H1 (cell line): Measurements from ENCODE around the gene OR5T2. TPM values are rescaled to one million over a fixed set of nuclear protein-coding genes. Genes with fewer than 3 reads are reported as not detected.

Experiments
- CTCF ChIA-PET: fragments of 300-600 bp; sonication (Branson Sonifier 250); formaldehyde crosslinking; loops from one replicate; lab custom pipeline; 2021; ENCODE audit not compliant: partially characterized antibody; lab: Charles Lee
- POLR2A ChIA-PET: fragments of 300-600 bp; sonication (Branson Sonifier 250); formaldehyde crosslinking; loops from one replicate; lab custom pipeline; 2021; ENCODE audit warnings: inconsistent platforms; ENCODE audit not compliant: partially characterized antibody; lab: Charles Lee
- DNase-seq, 2 experiments: peaks; one replicate each; pipeline versions ENCODE4 v3.0.0 to v3.0.0-alpha.2; 2010 to 2022; ENCODE audit warnings: low spot score in 2 of 2, low read depth in 1 of 2, mixed read lengths in 1 of 2
- FAIRE-seq: peaks from 2 replicates; lab custom pipeline; 2011; peaks lifted over from hg19 to GRCh38; lab: Jason Lieb, UNC
- H2AFZ ChIP-seq: 2 replicates; pipeline ENCODE4 v1.8.1; 2012; ENCODE audit warnings: low read length, inconsistent platforms
- H2AK5ac ChIP-seq: 2 replicates; pipeline ENCODE4 v1.6.1; 2013; ENCODE audit warnings: low read depth, low read length
- H2BK120ac ChIP-seq: replicated peaks from 2 replicates; pipeline ENCODE3; 2013; ENCODE audit warnings: low read depth, low read length, inconsistent platforms
- H2BK12ac ChIP-seq: 2 replicates; pipeline ENCODE4 v1.6.1; 2013; ENCODE audit warnings: low read depth, low read length
- H2BK15ac ChIP-seq: 2 replicates; pipeline ENCODE4 v1.6.1; 2013; ENCODE audit warnings: low read length
- H2BK20ac ChIP-seq: 2 replicates; pipeline ENCODE4 v1.6.1; 2013; ENCODE audit warnings: low read length
- H2BK5ac ChIP-seq: 2 replicates; pipeline ENCODE4 v1.6.1; 2013; ENCODE audit warnings: low read depth, low read length
- H3K14ac ChIP-seq: 2 replicates; pipeline ENCODE4 v1.6.1; 2013; ENCODE audit warnings: inconsistent platforms; ENCODE audit not compliant: insufficient read length
- H3K18ac ChIP-seq: 2 replicates; pipeline ENCODE4 v1.6.1; 2013; ENCODE audit warnings: low read length; ENCODE audit errors: extremely low read depth
- H3K23ac ChIP-seq: 2 replicates; pipeline ENCODE4 v1.6.1; 2013; ENCODE audit warnings: inconsistent platforms; ENCODE audit not compliant: insufficient read length
- H3K23me2 ChIP-seq: 2 replicates; pipeline ENCODE4 v1.6.1; 2013; ENCODE audit warnings: low read depth, low read length
- H3K27ac ChIP-seq: 2 replicates; pipeline ENCODE4 v1.6.1; 2011; ENCODE audit warnings: low read depth, low read length, inconsistent platforms
- H3K27me3 ChIP-seq, 4 experiments: replicated peaks in 1 of 4; 1 replicate in 1 of 4; 2 replicates in 3 of 4; pipeline versions ENCODE4 v1.6.1 to v1.8.1; 2011 to 2013; ENCODE audit warnings: low read length in 3 of 4, mild to moderate bottlenecking in 3 of 4, inconsistent platforms in 2 of 4, mixed read lengths in 2 of 4, moderate library complexity in 1 of 4; ENCODE audit not compliant: control insufficient read depth in 3 of 4, insufficient read depth in 3 of 4; ENCODE audit errors: extremely low read depth in 1 of 4
- H3K36me3 ChIP-seq, 4 experiments: 2 replicates each; pipeline versions ENCODE4 v1.6.1 to v1.8.1; 2011 to 2013; ENCODE audit warnings: mild to moderate bottlenecking in 4 of 4, low read length in 3 of 4, moderate library complexity in 2 of 4, control low read depth in 1 of 4, inconsistent platforms in 1 of 4; ENCODE audit not compliant: insufficient read depth in 4 of 4, control insufficient read depth in 2 of 4
- H3K4ac ChIP-seq: replicated peaks from 2 replicates; pipeline ENCODE3; 2013; ENCODE audit warnings: low read length, low read depth, mixed read lengths, inconsistent platforms; ENCODE audit not compliant: insufficient read length
- H3K4me1 ChIP-seq, 4 experiments: replicated peaks in 1 of 4; 1 replicate in 1 of 4; 2 replicates in 3 of 4; pipeline versions ENCODE4 v1.6.1 to v1.8.1; 2011 to 2013; ENCODE audit warnings: low read length in 3 of 4, inconsistent platforms in 2 of 4, mixed read lengths in 1 of 4; ENCODE audit not compliant: insufficient read depth in 4 of 4, control insufficient read depth in 3 of 4
- H3K4me2 ChIP-seq, 2 experiments: 2 replicates each; pipeline versions ENCODE4 v1.6.1 to v1.8.1; 2011 to 2013; ENCODE audit warnings: low read depth in 2 of 2, low read length in 2 of 2, control low read depth in 1 of 2, inconsistent platforms in 1 of 2, mild to moderate bottlenecking in 1 of 2; ENCODE audit not compliant: insufficient read depth in 1 of 2
- H3K4me3 ChIP-seq, 4 experiments: fragments of 200-600, 300-600 bp in 1 of 4; sonication (generic), shearing (Covaris generic), sonication (Bioruptor Twin) in 1 of 4; 2 replicates each; pipeline versions ENCODE4 v1.5.1 to v1.8.1; 2011 to 2016; ENCODE audit warnings: low read length in 4 of 4, low read depth in 3 of 4, control low read depth in 2 of 4, inconsistent platforms in 2 of 4, mild to moderate bottlenecking in 2 of 4, mixed read lengths in 1 of 4, moderate library complexity in 1 of 4; ENCODE audit not compliant: insufficient read depth in 2 of 4; ENCODE audit errors: extremely low read depth in 1 of 4
- H3K56ac ChIP-seq: replicated peaks from 2 replicates; pipeline ENCODE3; 2013; ENCODE audit warnings: low read depth, mild to moderate bottlenecking, mixed read lengths, low read length, inconsistent platforms; ENCODE audit not compliant: insufficient read length
- H3K79me1 ChIP-seq: 2 replicates; pipeline ENCODE4 v1.6.1; 2013; ENCODE audit warnings: low read depth, low read length, control low read depth
- H3K79me2 ChIP-seq, 2 experiments: 2 replicates each; pipeline versions ENCODE4 v1.6.1 to v1.8.1; 2012 to 2013; ENCODE audit warnings: low read length in 2 of 2, mild to moderate bottlenecking in 2 of 2, inconsistent platforms in 1 of 2; ENCODE audit not compliant: insufficient read depth in 2 of 2, control insufficient read depth in 1 of 2
- H3K9ac ChIP-seq, 4 experiments: replicated peaks in 1 of 4; 1 replicate in 1 of 4; 2 replicates in 3 of 4; pipeline versions ENCODE4 v1.6.1 to v1.8.1; 2011 to 2013; ENCODE audit warnings: low read depth in 3 of 4, low read length in 3 of 4, control low read depth in 2 of 4, mild to moderate bottlenecking in 2 of 4, moderate library complexity in 2 of 4, inconsistent platforms in 1 of 4; ENCODE audit errors: extremely low read depth in 1 of 4
- H3K9me3 ChIP-seq, 2 experiments: 2 replicates each; pipeline versions ENCODE4 v1.6.1 to v1.8.1; 2012 to 2013; ENCODE audit warnings: mild to moderate bottlenecking in 2 of 2, moderate library complexity in 2 of 2, control low read depth in 1 of 2, inconsistent platforms in 1 of 2, low read depth in 1 of 2, low read length in 1 of 2, mixed read lengths in 1 of 2; ENCODE audit not compliant: insufficient read depth in 2 of 2
- H4K20me1 ChIP-seq, 2 experiments: replicated peaks in 1 of 2; 2 replicates each; pipeline versions ENCODE3 to v1.8.1; 2011 to 2013; ENCODE audit warnings: inconsistent platforms in 2 of 2, low read length in 2 of 2, mild to moderate bottlenecking in 1 of 2; ENCODE audit not compliant: insufficient read depth in 2 of 2, control insufficient read depth in 1 of 2
- H4K5ac ChIP-seq: 2 replicates; pipeline ENCODE4 v1.6.1; 2013; ENCODE audit warnings: low read length, low read depth, mixed read lengths, inconsistent platforms; ENCODE audit not compliant: insufficient read length
- H4K8ac ChIP-seq: 2 replicates; pipeline ENCODE4 v1.8.0; 2013; ENCODE audit warnings: mild to moderate bottlenecking, moderate library complexity, low read length, inconsistent platforms; ENCODE audit not compliant: insufficient read depth; ENCODE audit errors: extremely low read depth
- H4K91ac ChIP-seq: replicated peaks from 2 replicates; pipeline ENCODE3; 2013; ENCODE audit warnings: low read length, mixed read lengths, inconsistent platforms; ENCODE audit not compliant: insufficient read length
- ASH2L ChIP-seq: fragments of 200-600, 300-600 bp; sonication (generic); IDR thresholded peaks from one replicate; pipeline ENCODE4 v1.7.1; 2017; ENCODE audit warnings: low read length
- ATF3 ChIP-seq: IDR thresholded peaks from 2 replicates; pipeline ENCODE4 v1.6.1; 2011; ENCODE audit warnings: low read depth, mild to moderate bottlenecking, low read length; ENCODE audit not compliant: insufficient read depth
- CBX8 ChIP-seq: fragments of 300-800, 300-1000 bp; sonication (generic); IDR thresholded peaks from 2 replicates; pipeline ENCODE4 v1.7.1; 2016; ENCODE audit warnings: low read depth, low read length, borderline replicate concordance
- EZH2 ChIP-seq: fragments of 200-600 bp; sonication (generic); IDR thresholded peaks from 2 replicates; pipeline ENCODE4 v1.7.1; 2012; ENCODE audit warnings: low read depth, mild to moderate bottlenecking, moderate library complexity, low read length, inconsistent platforms; ENCODE audit not compliant: severe bottlenecking
- JUN ChIP-seq: IDR thresholded peaks from 2 replicates; pipeline ENCODE4 v1.6.1; 2011; ENCODE audit warnings: low read depth, mild to moderate bottlenecking, improper control_type of control experiment, low read length
- JUND ChIP-seq: IDR thresholded peaks from 2 replicates; pipeline ENCODE4 v1.6.1; 2011; ENCODE audit warnings: mild to moderate bottlenecking, improper control_type of control experiment, low read length
- KDM5A ChIP-seq: fragments of 200-600 bp; IDR thresholded peaks from 2 replicates; pipeline ENCODE4 v1.7.1; 2012; ENCODE audit warnings: mild to moderate bottlenecking, low read length, inconsistent platforms, mixed read lengths
- NRF1 ChIP-seq: IDR thresholded peaks from 2 replicates; pipeline ENCODE4 v1.6.1; 2011; ENCODE audit warnings: mild to moderate bottlenecking, low read depth, low read length, improper control_type of control experiment
- POLR2A ChIP-seq, 2 experiments: IDR thresholded peaks; 1 replicate in 1 of 2; 2 replicates in 1 of 2; pipeline ENCODE4 v1.6.1; 2011; ENCODE audit warnings: low read depth in 2 of 2, low read length in 2 of 2, mild to moderate bottlenecking in 2 of 2; ENCODE audit errors: control extremely low read depth in 1 of 2
- POU5F1 ChIP-seq: IDR thresholded peaks from 2 replicates; pipeline ENCODE4 v1.6.1; 2011; ENCODE audit warnings: low read depth, mild to moderate bottlenecking, low read length, moderate library complexity
- TAF7 ChIP-seq: optimal IDR thresholded peaks from 2 replicates; pipeline ENCODE3; 2011; ENCODE audit warnings: low read depth, mild to moderate bottlenecking, inconsistent platforms, low read length, moderate library complexity, borderline replicate concordance
- polyA plus RNA-seq, 7 experiments: library from polyadenylated mRNA; depleted of rRNA in 3 of 7; stranded (reverse) in 5 of 7; unstranded in 2 of 7; fragments of >200 nt in 5 of 7; fragments of 200-250 nt in 2 of 7; gene quantifications; 1 replicate in 5 of 7; 2 replicates in 1 of 7; 4 replicates in 1 of 7; pipeline versions ENCODE4 v1.2.1 to v1.2.3, GENCODE V29; 2011 to 2013; ENCODE audit warnings: missing spikeins in 2 of 7, mixed read lengths in 2 of 7
- total RNA-seq: library from RNA; stranded (reverse); fragmentation: NEBNext Ultra II Directional; extraction: Animal tissue kit (Norgen Biotek cat#: 25700); gene quantifications from 2 replicates; pipeline ENCODE4 v1.2.1, GENCODE V29; 2021

The OR5T2 gene
- total and polyA plus RNA-seq, 2 of the 8 experiments (the other 6 are each of a cell fraction or from before 2014, with no cell fraction given) = not detected

GRCh38 chr11:56273854-56274253 lies 39.8 kb upstream of the OR5T2 start, which contains the start of gene OR5T1:
TSS of gene OR5T1 (plus strand) at chr11:56274154. CDS start at chr11:56275639, 1,485 bp downstream.
- Histone ChIP-seq H3K23me2 (no peaks in the 10 kb centered on the region; the same call in 1 of the 2 replicates), H2BK15ac (no peak within 1 kb of the TSS), H3K36me3 (no peaks in the 10 kb centered on the region), H2AK5ac (no peak within 1 kb of the TSS)
- TF ChIP-seq JUN (no peak), JUND (no peak), CBX8 (no peak), TAF7 (no peak), ASH2L (no peak), POLR2A (IDR thresholded peaks at IDR 0.05; ENCODE audit: control extremely low read depth in 1 of 2, low read depth in 2 of 2, low read length in 2 of 2) (no peak), ATF3 (no peak), KDM5A (no peak), NRF1 (no peak), POU5F1 (no peak), EZH2 (no peak)
- TF ChIP-seq, all 59 proteins: peak for 0
- H2BK12ac ChIP-seq = no peak within 1 kb of the TSS
- H3K27me3 ChIP-seq = no peaks in the 10 kb centered on the region
- no peaks in the 10 kb centered on the region for H3K79me2 ChIP-seq
- no peak within 1 kb of the TSS for H3K9ac ChIP-seq
- ChIA-PET POLR2A (no interaction called here), CTCF (interaction anchor here (0.7 kb wide), 1 partner anchor 509 kb away, joined by 3 read pairs; no protein-coding TSS in a partner anchor)
- H2AFZ ChIP-seq = no peak within 1 kb of the TSS
- H3K56ac ChIP-seq = no peak within 1 kb of the TSS
- H3K23ac ChIP-seq = no peak within 1 kb of the TSS
- H3K4me2 ChIP-seq = no peak within 1 kb of the TSS
- H4K91ac ChIP-seq = no peak within 1 kb of the TSS
- no peaks in the 10 kb centered on the region for H3K9me3 ChIP-seq
- no peak within 1 kb of the TSS for H2BK20ac ChIP-seq
- no peaks in the 10 kb centered on the region for H4K20me1 ChIP-seq
- H4K5ac ChIP-seq = no peak within 1 kb of the TSS
- 0 out of 7 replicates have a peak, but pooled peaks cover 0 to 2% (median 0%) of the 10 kb centered on the region in 4 experiments for H3K4me1 ChIP-seq
- FAIRE-seq (no peak), DNase-seq (no peak)
- H3K79me1 ChIP-seq = no peaks in the 10 kb centered on the region
- H3K18ac ChIP-seq = no peak within 1 kb of the TSS
- H3K4me3 ChIP-seq = no peak within 1 kb of the TSS
- no peak within 1 kb of the TSS for H3K27ac ChIP-seq
- H4K8ac ChIP-seq = no peak within 1 kb of the TSS
- no peak within 1 kb of the TSS for H2BK5ac ChIP-seq
- H2BK120ac ChIP-seq = no peak within 1 kb of the TSS
- no peak within 1 kb of the TSS for H3K14ac ChIP-seq
- no peak within 1 kb of the TSS for H3K4ac ChIP-seq
